Measurements from ENCODE around the gene FCN2.

Gene FCN2

GRCh38 chr9:134868751-134869553, 11.7 kb upstream of the FCN2 start:
- no peak for DNase-seq

- DNase-seq: no peak
Observed at GRCh38 chr9:134869554-134870300, 10.9 kb upstream of the FCN2 start.

GRCh38 chr9:134870301-134870694, 10.3 kb upstream of the FCN2 start:
- DNase-seq: no peak

GRCh38 chr9:134870746-134871662, 9.6 kb upstream of the FCN2 start:
- DNase-seq: no peak

- no peak for DNase-seq
Observed at GRCh38 chr9:134871697-134872340, 8.8 kb upstream of the FCN2 start.

- DNase-seq: no peak
Observed at GRCh38 chr9:134872482-134873231, 8.0 kb upstream of the FCN2 start.

- no peak for DNase-seq
Observed at GRCh38 chr9:134875371-134875770, 5.2 kb upstream of the FCN2 start.

GRCh38 chr9:134877541-134877940, 3.1 kb upstream of the FCN2 start:
- no peak for DNase-seq

GRCh38 chr9:134879664-134880483, 736 bp upstream of the FCN2 start:
- DNase-seq: no peak

- DNase-seq: no peak
Observed at GRCh38 chr9:134881313-134881670, 682 bp downstream of the FCN2 start.

- no peak for DNase-seq
Observed at GRCh38 chr9:134882204-134882785, 1.7 kb downstream of the FCN2 start.

- DNase-seq: no peak
Observed at GRCh38 chr9:134883040-134883782, 2.6 kb downstream of the FCN2 start.

GRCh38 chr9:134884492-134884891, 3.9 kb downstream of the FCN2 start:
- no peak for DNase-seq

GRCh38 chr9:134885001-134885678, 4.5 kb downstream of the FCN2 start:
- DNase-seq: no peak

- no peak for DNase-seq
Observed at GRCh38 chr9:134885679-134886412, 5.2 kb downstream of the FCN2 start.

- DNase-seq: no peak
Observed at GRCh38 chr9:134886413-134886913, 5.9 kb downstream of the FCN2 start.

GRCh38 chr9:134887219-134887618, 6.6 kb downstream of the FCN2 start:
- no peak for DNase-seq
